ELR (cell line): Measurements from ENCODE around the gene SMG7.

Source experiments
- DNase-seq: peaks from one replicate; pipeline ENCODE4 v3.0.0-alpha.2; 2015; ENCODE audit warnings: low read depth

SMG7 gene

DNA sequence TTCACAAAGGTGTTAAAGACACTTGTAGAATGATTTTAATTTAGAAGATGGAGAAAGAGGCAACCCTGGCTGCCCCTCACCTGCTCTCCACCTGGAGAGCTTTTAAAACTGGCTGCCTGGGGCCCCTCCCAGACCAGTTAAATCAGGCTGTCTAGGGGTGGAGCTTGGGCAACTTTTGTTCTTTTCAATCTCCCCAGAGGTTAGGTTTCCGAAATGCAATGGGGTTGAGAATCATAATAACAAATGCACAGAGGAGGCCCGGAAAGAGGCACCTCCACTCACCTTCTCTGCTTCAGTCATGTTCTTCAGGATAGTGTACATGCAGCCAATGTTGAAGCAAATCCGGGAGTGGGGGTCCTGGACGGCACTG, 117.6 kb downstream of the SMG7 start:
- no peak for DNase-seq

DNA sequence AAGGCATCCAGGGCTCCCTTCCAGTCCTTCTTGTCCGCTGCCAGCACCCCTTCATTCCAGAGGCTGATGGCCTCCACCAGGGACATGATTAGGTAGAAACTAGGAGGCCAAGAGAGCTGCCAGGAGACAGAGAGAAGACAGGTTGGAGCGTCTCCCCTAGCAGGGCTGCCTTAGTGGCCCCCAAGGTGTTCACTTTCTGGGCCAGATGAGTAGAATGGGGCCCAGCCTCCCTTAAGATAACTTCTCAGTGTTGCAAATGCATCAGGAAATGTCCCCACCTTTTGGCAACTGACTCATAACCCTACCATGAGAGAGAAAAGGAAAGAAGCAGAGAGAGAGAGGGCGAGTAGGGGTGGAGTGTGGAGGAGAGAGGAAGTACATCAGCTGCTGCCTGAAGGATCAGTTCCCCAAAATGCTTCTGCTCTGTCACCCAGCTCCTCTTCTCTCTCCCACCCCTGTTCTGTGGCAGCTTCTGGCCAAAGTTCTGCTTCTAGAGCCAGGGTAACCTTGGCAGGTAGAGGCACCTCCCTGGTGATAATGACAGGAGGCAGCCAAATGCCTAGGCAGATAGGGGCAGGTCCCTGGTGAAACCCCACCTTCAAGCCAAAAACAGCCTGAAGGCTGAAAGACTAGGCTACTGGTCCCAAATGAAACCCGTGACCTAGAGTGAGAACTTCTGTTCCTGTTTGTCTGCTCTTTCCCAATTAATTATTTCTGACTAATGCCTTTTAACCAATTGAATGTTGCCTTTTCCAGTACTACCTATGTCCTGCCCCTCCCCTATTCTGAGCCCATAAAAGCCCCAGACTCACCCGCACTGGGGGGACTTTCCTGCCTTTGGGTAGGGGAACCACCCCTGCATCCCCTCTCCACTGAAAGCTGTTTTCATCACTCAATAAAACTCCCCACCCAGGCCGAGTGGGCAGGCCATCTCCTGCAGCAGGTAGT, 118.2 kb downstream of the SMG7 start, which contains the start of gene NCF2:
NCF2 (minus strand) TSS at position 216 of the 948 bp plus-strand sequence; CDS start at position 86, 130 bp downstream.
- peak; percentile 70 for DNase-seq

DNA sequence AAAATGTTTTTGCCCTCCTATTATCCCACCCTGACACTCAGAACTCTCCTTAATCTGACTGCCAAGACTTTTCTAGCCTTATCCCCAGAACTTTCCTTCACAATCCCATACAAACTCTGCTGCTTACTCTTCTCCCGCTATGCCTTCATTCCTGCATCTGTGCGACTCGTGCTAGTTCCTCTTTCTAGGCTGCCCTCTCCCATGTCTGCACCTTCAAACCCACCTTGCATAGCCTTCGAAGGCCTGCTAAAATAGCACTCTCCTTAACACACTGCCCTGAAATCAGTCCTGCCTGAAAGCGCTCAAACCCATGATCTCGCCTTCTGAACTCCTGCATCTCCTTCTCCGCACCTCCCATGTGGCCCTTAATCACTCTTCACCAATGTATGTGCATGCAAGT, 120.4 kb downstream of the SMG7 start:
- DNase-seq: no peak

DNA sequence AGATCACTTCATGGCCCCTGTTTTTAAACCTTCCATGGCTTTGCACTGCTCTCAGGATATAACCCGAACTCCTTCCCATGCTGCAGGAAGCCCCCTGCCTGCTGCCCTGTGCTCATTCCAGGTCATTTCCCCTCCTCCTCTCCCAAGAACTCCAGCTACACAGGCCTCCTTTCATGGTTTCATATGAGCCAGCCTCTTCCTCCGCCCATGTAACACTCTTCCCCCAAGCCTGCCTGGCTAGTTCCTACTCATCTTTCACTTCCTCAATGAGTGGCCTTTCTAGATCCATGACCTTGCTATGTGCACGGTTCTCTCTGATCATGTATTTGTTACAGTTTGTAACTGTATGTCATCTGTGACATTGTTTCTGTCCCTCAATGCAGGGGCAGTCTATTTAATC, 121.1 kb downstream of the SMG7 start:
- DNase-seq: no peak

DNA sequence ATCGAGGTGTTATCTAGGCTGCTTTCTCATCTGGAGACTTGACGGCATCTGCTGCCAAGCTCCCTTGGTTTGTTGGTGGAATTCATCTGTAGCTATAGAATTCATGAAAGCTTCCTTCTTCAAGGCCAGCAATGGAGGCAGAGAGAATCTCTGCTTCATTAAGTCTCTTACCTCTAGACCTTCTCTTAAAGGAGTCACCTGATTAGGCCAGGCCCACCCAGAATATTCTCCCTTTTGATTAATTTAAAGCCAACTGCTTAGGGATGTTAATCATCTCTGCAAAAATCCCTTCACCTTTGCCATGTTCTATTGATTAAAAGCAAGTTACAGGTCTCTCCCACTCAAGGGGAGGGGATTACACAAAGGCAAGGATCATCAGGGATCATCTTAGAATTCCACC, 123.2 kb downstream of the SMG7 start:
- DNase-seq: no peak

DNA sequence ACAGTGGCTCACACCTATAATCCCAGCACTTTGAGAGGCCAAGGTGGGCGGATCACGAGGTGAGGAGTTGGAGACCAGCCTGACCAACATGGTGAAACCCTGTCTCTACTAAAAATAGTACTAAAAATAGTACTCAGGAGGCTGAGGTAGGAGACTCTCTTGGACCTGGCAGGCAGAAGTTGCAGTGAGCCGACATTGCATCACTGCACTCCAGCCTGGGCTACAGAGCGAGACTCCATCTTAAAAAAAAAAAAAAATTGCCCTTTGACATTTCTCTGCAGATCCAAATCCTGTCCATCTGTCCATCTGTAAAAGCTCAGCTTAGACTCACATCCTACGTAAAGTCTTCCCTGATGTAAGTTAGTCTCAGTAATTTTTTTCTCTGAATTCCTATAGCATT, 124.2 kb downstream of the SMG7 start:
- no peak for DNase-seq

DNA sequence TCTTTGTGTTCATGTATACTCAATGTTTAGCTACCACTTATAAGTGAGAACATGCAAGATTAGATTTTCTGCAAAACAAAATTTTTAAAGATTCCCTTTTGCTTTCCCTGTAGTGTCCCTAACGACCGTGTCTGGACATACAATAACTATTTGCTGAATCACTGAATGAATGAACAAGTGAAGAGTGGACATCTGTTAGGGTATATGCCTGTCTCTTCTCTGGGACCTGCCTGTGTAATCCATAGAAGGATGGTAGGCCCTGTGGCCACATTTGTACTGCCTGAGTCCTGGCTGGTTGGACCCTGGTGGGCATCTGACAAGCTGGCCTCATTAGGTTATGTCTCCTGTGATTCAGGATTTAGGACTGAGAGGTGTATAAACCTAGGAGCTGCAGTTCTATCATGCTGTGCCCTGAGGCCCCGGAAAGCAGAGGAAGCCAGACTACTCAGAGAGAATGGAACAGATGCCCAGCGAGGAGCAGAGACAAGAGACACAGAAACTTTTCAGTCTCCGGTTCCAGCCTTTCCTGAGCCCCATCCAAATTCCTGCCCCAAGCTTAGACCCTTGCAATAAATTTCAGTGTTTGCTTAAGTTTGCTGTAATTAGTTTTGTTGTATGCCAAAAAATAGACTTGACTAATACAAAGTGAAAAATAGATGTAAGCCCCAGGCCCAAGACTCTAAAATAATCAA, 125.5 kb downstream of the SMG7 start:
- peak; percentile 36 for DNase-seq

DNA sequence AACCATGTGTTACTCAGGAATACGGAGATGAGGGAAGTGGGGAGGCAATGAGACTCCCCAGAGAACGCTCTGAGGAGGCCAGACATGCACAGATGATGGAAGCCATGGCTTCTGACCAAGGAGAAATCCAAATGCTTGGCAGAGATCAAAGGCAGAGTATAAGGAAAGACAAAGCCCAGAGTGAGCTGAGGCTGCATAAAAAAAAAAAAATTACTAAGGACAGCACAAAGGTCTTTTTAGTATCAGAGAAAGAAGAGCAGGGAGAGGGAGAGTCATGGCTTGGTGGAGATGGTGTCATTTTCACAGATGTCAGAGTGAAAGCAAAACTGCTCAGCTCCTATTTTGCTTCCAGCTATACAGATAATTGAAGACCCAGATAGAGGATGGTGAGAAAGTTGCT, 126.1 kb downstream of the SMG7 start:
- DNase-seq: no peak

DNA sequence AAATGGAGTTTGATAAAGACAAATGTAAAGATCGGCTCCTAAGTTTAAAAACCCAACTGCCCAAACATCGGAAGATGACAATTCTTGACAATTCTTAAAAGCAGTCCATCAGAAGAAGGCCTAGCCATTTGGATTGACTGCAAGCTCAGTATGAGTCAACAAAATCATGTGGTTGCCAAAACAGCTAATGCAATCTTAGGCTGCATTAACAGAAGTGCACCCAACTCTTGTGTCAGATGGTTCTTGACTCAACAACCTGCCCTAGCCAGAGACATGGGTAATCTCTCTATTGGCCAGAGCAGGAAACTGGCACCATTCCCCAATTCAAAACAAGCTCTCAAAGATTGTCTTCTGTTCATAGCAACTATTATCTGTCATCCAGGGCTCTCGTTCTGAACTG, 127.8 kb downstream of the SMG7 start:
- peak; percentile 75 for DNase-seq

DNA sequence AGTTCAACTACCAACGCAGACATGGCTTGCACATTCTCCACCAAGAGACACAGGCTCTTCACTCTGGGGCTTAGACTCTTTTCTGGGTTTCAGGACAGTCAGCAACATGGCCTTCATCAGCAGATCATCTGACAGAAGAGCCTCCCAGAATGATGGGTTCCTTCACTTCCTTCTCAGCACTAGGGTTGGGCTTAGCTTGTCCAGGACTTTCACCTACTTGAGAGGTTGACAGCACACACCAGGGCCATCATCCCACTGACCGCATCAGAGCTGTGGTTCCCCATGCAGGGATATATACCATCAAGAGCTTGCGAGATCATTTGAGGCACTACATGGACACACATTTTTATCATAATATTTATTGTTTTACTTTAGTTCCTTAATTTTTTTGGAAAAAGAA, 128.3 kb downstream of the SMG7 start:
- no peak for DNase-seq

DNA sequence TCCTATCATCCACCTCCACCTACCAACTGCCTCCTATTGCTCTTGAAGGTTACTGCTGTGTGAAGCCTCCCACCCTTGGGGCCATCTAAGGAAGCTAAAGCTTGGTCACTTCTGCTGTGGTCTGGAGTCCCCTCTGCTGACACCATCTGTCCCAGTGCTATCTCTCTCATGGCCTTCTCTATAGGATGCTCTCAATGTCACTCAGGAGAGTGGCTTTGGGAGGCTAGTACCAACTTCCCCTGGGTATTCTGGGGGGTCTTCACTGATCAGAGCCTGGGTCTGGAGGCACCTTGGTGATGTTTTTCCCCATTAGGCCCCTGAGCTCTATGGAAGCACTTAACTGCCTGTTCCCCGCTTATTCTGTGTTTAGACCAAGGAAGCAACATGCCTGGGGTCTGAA, 130.2 kb downstream of the SMG7 start:
- DNase-seq: no peak
